Measurements from ENCODE around the gene DNAH9.

DNAH9 gene

GRCh38 chr17:11757815-11758214 is 159.5 kb downstream of the DNAH9 start:
- no peak for DNase-seq (ENCODE audit: low spot score)

- DNase-seq (ENCODE audit: low spot score), result no peak
Measured at GRCh38 chr17:11768106-11768505, 169.8 kb downstream of the DNAH9 start.

GRCh38 chr17:11768981-11769380 is 170.7 kb downstream of the DNAH9 start:
- DNase-seq (ENCODE audit: low spot score), result no peak

GRCh38 chr17:11772031-11772430 is 173.8 kb downstream of the DNAH9 start:
- no peak for DNase-seq (ENCODE audit: low spot score)

- DNase-seq (ENCODE audit: low spot score), result no peak
Measured at GRCh38 chr17:11779892-11780291, 181.6 kb downstream of the DNAH9 start.

GRCh38 chr17:11780621-11781020 is 182.4 kb downstream of the DNAH9 start:
- no peak for DNase-seq (ENCODE audit: low spot score)

- no peak for DNase-seq (ENCODE audit: low spot score)
Measured at GRCh38 chr17:11786711-11787438, 188.6 kb downstream of the DNAH9 start.

- no peak for DNase-seq (ENCODE audit: low spot score)
Measured at GRCh38 chr17:11795906-11796305, 197.6 kb downstream of the DNAH9 start.

- no peak for DNase-seq (ENCODE audit: low spot score)
Measured at GRCh38 chr17:11797803-11798202, 199.5 kb downstream of the DNAH9 start.

- DNase-seq (ENCODE audit: low spot score), result no peak
Measured at GRCh38 chr17:11803231-11803969, 205.1 kb downstream of the DNAH9 start.

- no peak for DNase-seq (ENCODE audit: low spot score)
Measured at GRCh38 chr17:11805138-11805537, 206.9 kb downstream of the DNAH9 start.

GRCh38 chr17:11805952-11806351 is 207.7 kb downstream of the DNAH9 start:
- no peak for DNase-seq (ENCODE audit: low spot score)

- no peak for DNase-seq (ENCODE audit: low spot score)
Measured at GRCh38 chr17:11807606-11808005, 209.3 kb downstream of the DNAH9 start.

- no peak for DNase-seq (ENCODE audit: low spot score)
Measured at GRCh38 chr17:11813278-11813677, 215.0 kb downstream of the DNAH9 start.

GRCh38 chr17:11813871-11814270 is 215.6 kb downstream of the DNAH9 start:
- no peak for DNase-seq (ENCODE audit: low spot score)

- DNase-seq (ENCODE audit: low spot score), result no peak
Measured at GRCh38 chr17:11814655-11815262, 216.5 kb downstream of the DNAH9 start.

GRCh38 chr17:11816409-11816808 is 218.1 kb downstream of the DNAH9 start:
- no peak for DNase-seq (ENCODE audit: low spot score)

GRCh38 chr17:11823862-11824261 is 225.6 kb downstream of the DNAH9 start:
- no peak for DNase-seq (ENCODE audit: low spot score)

GRCh38 chr17:11825572-11826209 is 227.4 kb downstream of the DNAH9 start:
- no peak for DNase-seq (ENCODE audit: low spot score)

- no peak for DNase-seq (ENCODE audit: low spot score)
Measured at GRCh38 chr17:11832401-11833137, 234.3 kb downstream of the DNAH9 start.

GRCh38 chr17:11836508-11836907 is 238.2 kb downstream of the DNAH9 start:
- DNase-seq (ENCODE audit: low spot score), result no peak

GRCh38 chr17:11840052-11840451 is 241.8 kb downstream of the DNAH9 start:
- no peak for DNase-seq (ENCODE audit: low spot score)

Measured in left forelimb (tissue), 1 donor.